ENCODE measurements around the gene KIF2A.
A peak's percentile ranks its signal among the peaks of the same experiment; 100 is the strongest.

The KIF2A gene

DNA sequence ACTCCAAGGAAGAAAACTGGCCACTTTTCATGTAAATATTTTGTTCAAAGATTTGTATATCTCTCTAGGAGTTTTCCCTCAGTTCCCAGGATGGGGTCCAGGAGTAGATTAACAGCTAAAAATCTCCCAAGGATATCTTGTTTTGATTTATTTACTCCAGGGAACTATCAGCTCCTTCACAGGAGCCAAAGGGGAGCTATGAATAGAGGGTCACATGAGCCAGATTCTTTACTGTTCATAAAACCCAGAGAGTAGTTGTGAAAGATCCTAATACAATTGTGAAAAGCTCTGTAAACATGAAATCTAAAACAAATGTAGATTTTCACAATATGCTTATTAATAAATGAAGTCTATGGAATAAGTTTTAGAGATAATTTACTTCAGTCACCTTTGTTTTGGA lies 80.8 kb downstream of the KIF2A start:
- DNase-seq = no peak

DNA sequence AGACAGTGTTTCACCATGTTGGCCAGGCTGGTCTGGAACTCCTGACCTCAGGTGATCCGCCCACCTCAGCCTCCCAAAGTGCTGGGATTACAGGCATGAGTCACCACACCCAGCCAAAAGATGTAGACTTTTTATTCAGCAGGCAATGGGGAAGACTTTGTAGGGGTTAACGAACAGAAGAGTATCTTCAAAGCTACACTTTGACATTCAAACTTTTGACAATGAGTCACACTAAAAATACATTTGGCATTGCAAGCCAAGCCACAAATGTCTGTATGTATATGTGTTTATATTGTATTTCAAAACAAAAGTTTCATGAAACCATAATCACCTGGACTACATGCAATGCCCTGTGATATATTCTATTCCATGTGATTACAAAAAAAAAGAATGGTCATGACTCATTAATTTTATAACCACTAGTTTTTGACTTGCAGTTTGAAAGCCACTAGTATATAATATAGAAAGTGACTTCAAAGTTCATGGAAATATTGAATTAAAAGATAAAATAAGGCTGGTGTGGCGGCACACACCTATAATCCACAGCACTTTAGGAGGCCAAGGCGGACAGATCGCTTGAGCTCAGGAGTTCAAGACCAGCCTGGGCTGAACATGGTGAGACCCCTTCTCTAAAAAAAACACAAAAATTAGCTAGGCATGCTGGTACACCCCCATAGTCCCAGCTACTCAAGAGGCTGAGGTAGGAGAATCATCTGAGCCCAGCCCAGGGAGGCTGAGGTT lies 89.4 kb downstream of the KIF2A start:
- no peak for DNase-seq

DNA sequence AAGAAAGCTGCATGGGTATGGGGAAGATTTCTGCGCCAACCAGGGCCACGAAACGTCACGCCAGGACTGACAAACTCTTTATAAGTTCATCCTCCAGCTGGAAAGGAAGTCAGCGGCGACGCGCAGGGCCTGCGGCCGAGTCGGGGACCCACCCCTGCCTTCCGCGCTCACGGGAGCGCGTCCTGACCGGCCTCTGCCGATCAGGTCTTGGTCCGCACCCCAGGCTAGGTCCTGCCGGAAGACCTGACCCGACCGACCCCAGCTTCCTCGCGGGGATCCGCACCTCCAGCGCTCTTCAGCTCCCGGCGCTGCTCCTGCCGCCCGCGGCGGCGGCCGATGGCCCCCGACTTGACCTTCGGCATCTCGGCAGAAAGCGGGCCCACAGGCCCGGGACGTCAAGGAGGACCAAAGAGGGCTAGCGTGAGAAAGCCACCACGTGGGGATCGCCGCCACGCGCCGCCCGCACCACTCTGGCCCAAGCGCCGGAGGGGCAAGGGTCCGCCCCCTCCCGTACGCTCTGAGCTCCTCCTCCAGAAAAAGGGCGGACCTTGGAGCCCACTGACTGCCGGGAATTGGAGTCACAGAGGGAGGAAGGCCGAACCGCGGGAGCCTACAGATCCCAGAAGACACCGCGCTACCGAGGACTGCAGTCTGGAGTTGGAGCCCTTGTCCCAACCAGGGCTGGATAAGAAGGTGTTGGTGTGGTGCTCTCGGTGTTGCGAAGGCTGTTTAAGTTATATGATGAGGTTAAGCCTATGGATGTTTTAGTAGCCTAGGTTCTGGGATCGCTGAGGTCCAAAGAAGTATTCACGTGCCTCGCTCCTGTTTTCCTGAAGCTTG lies 97.6 kb downstream of the KIF2A start, which contains the start of gene DIMT1:
DIMT1 (minus strand) TSS at position 495 of the 840 bp plus-strand sequence; CDS start at position 362, 133 bp downstream.
- peak; percentile 85 to 98 (median 95) for DNase-seq

DNA sequence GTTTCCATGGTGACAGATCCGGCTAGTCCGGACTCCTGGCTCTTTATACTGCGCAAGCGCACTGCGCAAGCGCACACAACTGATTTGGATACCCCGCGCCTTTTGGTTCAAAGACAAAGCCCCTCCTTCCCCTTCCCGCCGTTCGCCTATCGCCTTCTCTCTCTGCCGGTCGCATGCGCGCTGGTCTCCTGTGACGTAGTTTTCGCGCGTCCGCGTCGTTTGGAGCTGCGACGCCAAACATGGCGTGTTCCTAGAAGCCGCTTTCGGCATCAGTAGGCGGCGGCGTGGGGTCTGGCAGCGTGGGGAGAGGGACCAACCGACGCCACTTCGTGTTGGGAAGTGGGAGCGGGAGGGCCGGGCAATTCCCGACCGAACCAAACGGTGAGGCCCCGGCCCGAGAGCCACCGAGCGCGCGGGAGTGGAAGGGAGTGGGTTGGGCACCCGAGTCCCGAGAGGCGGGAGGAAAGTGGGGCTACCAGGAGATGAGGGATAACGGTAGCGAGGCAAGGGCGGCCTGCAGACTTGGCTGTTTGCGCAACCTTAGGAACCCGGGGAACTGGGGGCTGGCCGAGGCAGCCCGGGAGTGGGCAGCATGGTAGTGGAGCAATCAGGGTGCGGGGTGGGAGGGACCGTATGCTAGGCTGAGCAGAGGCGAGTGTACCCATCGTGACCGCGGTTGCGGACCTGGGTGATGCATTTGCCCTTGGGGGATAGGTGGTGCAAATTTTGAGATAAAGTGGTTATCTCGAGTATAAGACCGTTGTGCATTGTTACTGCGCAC lies 106.7 kb downstream of the KIF2A start, which contains the start of gene IPO11:
IPO11 (plus strand) TSS at position 215 of the 781 bp plus-strand sequence. CDS start 24,517 bp downstream, outside the sequence.
- peak; percentile 93 to 100 (median 99) for DNase-seq

DNA sequence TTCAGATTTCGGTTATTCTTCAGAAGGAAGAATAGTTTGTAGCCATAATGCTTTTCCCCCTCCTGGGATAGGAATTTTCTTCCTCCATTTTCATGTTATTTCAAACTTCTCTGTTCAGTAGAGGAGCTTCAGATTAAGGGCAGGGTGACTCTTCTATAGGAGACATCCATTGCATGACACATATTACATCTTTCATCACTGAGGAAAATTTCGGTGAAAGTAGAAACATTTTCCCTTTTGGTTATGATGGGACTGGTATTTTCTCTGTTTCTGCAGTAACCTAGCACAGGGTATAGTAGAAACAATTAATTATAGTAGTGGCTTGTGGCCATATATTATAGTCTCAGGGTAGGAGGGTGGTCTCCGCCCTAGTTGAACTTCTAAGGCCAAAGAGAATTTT lies 107.7 kb downstream of the KIF2A start:
- DNase-seq = no peak

DNA sequence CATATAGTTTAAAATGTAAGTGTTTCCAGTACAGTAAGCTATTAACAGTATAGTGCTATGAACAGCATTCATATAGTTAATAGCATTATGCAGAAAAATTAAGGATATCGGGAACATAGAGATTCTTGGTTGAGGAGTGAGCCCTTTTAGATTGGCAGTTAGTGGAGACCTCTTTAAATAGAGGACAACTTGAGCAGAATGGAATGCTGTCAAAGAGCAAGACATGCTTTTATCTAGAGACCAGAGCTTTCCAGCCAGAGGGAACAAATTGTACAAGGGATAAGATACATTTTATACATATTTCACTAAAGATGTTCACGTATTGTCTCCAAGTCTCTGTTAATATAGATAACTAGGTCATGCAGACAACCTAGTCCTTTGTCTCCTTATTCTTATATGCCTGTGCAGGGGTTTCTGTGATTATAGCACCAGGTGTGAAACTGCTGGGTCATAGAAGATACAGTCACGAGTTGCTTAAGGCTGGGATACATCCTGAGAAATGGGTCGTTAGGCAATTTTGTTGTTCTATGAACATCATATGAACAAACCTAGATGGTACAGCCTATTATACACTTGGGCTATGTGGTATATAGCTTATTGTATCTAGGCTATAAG lies 112.6 kb downstream of the KIF2A start:
- DNase-seq = no peak

DNA sequence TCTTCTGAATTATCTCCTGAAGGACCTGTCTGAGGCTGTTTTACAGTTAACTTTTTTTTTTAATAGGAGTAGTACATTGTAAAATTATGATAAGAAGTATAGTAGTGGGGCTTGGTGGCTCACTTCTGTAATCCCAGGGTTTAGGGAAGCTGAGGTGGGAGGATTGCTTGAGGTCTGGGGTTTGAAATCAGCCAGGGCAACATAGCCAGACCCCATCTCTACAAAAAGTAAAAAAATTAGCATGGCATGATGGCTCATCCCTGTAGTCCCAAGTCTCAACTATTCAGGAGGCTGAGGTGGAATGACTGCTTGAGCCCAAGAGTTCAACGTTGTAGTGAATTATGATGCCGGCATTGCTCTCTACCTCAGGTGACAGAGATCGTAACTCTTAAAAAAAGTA lies 113.6 kb downstream of the KIF2A start:
- no peak for DNase-seq

DNA sequence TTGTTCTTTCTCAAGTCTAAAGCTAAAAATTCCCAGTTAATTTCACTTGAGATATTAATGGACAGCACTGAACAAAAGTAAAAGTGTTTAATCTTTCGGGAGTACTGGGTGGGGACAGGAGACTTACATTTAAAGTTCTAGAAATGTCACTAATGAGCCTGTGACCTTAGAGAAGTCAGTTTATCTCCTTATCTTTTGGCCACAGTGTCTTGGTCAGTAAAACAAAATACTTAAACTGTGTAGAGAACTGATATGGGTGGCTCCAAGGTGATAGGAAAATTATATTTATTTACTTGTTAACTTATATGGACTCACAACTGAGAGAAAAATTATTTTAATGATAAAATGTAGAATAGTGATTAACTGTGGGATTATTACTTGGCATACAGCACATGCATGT lies 115.4 kb downstream of the KIF2A start:
- DNase-seq = no peak

DNA sequence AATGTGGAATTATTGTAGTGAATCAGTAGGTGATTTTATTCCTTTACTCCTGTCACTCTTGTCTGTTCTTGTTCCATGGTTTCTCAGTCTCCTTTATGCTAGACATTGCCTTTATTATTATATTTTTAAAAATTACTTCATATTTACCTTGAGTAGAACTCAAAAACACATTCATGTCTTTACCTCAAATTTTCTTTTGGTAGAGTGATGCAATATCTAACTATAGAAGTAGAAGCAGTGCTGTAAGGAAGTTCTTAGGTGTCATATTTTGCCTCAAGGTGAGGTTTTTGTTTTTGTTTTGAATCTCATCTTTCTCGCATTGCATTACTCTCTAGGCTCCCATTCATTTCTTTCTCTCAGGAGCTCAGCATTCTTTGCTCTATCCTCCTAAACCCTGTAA lies 118.8 kb downstream of the KIF2A start:
- DNase-seq = no peak

DNA sequence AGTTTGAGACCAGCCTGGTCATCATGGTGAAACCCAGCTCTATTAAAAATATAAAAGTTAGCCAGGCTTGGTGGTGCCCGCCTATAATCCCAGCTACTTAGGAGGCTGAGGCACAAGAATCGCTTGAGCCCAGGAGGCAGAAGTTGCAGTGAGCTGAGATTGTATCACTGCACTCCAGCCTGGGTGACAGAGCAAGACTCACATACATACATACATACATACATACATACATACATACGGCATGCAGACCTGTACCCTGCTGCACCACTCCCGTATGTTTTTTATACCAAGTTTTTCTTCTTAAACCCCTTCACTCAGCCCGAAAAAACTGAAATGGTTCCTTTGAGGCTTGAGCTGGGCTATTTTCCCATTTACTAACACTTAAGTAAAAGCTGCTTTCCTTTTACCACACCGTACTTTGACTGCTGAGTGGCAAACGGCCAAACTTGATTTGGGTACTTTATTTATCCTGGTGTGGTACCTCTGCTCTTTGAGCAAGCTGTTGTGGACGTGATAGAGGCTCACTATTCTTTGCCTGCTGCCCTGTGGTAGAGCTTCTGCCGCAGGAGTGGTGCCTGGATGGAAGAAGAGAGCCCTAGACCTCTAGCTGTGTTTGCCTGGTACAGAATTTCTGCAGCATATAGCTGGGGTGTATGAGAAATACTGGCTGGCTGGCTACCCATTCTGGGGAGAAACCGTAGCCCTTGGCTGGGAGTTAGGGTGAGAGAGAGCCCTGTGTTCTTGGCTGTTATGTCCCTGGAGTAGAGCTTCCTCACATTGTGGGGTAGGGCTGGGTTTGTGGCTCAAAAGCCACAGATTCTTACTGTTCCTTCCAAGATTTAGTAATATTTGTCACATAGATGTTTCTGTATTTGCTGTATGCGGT lies 126.0 kb downstream of the KIF2A start:
- DNase-seq = no peak

DNA sequence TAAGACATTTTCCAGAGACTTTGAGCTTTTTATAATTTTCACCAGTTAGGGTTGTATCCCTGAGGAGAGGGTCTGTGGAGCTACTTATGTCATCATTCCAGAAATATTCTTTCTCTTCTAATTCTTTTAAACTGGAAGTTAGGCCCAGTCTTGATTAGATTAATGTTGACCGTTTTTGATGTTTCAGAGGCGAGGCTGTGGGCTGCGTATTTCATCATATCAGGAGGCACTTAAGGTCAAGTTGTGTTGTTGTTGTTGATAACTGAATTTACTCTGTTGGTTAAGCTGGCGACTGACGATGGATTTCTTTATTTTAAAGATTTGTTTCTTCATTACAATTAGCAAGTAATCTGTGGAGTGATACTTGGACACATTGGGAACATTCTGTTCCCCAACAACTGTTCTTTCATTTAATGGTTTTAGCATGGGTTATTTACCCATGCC lies 126.6 kb downstream of the KIF2A start:
- DNase-seq = no peak
